Measurements from ENCODE around the gene PTPDC1. TPM values are rescaled to one million over a fixed set of nuclear protein-coding genes. Genes with fewer than 3 reads are reported as not detected.
"Not testable (repeated sequence)": the region's sequence is repeated elsewhere in the genome, so short reads cannot be mapped to it uniquely, and the experiment has no call there.

The PTPDC1 gene
- total RNA-seq, 1 donor from 2014 or later, result 8.4 TPM

- ChIA-PET POLR2A (no interaction called here), CTCF (interaction anchor here (1.1 to 1.2 kb wide), 2 partner anchors 19 to 128 kb away, joined by 5 to 6 read pairs; no protein-coding TSS in a partner anchor)
- DNase-seq (no peak), ATAC-seq (ENCODE audit: low read depth) (no peak)
- no peaks in the 10 kb centered on the region for H3K27me3 Mint-ChIP-seq
- no peaks in the 10 kb centered on the region for H3K4me1 Mint-ChIP-seq
- TF ChIP-seq CTCF (IDR thresholded peaks at IDR 0.05), result no peak
- no peaks in the 10 kb centered on the region for H3K9me3 Mint-ChIP-seq
- no peak overlapping the region for H3K27ac Mint-ChIP-seq
- H3K4me3 Mint-ChIP-seq, result no peak overlapping the region
- intact Hi-C loops (cut with micrococcal nuclease), result no loop called here
- H3K36me3 Mint-ChIP-seq (ENCODE audit: low read depth), result peaks cover 16% of the 10 kb centered on the region
Observed at GRCh38 chr9:94085062-94085639, 887 bp downstream of the PTPDC1 start.

DNA sequence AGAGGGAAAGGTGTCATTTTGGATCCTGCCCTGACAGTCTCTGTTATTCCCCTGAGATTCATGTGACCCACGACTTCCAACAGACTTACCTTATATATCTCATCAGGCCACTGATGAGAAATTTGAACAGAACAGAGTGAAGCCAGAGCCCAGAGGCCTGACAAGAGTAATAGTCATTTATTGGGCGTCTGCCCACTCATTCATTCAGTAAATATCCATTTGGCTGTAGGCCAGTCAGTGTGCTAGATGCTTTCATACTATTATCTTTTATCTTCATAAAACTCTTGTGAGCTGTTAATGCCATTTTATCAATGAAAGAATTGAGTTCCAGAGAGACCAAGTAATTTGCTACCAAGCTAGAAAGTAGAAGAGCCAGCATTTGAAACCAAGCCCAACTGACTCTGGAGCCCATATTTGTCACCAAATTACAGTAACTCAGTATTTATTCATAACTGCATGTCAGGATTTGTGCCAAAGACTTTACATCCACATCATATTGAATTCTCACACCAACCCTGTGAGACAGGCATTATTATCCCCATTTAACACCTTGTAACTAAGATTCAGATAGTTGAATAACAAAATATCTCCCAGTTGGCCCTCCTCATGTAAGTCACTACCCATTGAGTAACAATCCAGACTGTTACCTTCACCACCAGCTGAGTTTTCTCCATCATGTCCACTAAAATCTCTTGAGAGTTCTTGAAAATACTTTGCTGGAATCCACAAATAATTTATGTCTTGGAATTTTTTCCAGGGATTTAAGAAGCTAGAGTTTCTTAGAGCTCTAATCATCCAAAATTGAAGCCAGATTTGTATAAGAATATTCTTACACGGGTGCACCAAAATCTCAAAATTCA, 2.5 kb downstream of the PTPDC1 start:
- no peaks in the 10 kb centered on the region for H3K4me1 Mint-ChIP-seq
- peaks cover 12% of the 10 kb centered on the region for H3K36me3 Mint-ChIP-seq (ENCODE audit: low read depth)
- ChIA-PET CTCF (no interaction called here), POLR2A (no interaction called here)
- ATAC-seq (ENCODE audit: low read depth) (no peak), DNase-seq (no peak)
- no peaks in the 10 kb centered on the region for H3K9me3 Mint-ChIP-seq
- no peak overlapping the region for H3K4me3 Mint-ChIP-seq
- intact Hi-C loops (cut with micrococcal nuclease), result no loop called here
- H3K27ac Mint-ChIP-seq, result no peak overlapping the region
- no peak for TF ChIP-seq CTCF (IDR thresholded peaks at IDR 0.05)
- H3K27me3 Mint-ChIP-seq, result no peaks in the 10 kb centered on the region

- H3K27ac Mint-ChIP-seq; ATAC-seq (ENCODE audit: low read depth); H3K4me3 Mint-ChIP-seq; H3K27me3 Mint-ChIP-seq; H3K4me1 Mint-ChIP-seq; DNase-seq; H3K9me3 Mint-ChIP-seq; CTCF ChIA-PET; intact Hi-C loops (cut with micrococcal nuclease); POLR2A ChIA-PET: not testable (repeated sequence)
- peaks cover 25% of the 10 kb centered on the region for H3K36me3 Mint-ChIP-seq (ENCODE audit: low read depth)
Observed at GRCh38 chr9:94094219-94095145, 10.2 kb downstream of the PTPDC1 start.

GRCh38 chr9:94096819-94097577, 12.7 kb downstream of the PTPDC1 start:
- no peak for DNase-seq
- no peaks in the 10 kb centered on the region for H3K27me3 Mint-ChIP-seq
- no peak overlapping the region for H3K27ac Mint-ChIP-seq
- H3K4me3 Mint-ChIP-seq, result no peak overlapping the region
- no peaks in the 10 kb centered on the region for H3K4me1 Mint-ChIP-seq
- CTCF ChIA-PET, result no interaction called here
- POLR2A ChIA-PET, result no interaction called here
- intact Hi-C loops (cut with micrococcal nuclease), result no loop called here
- H3K9me3 Mint-ChIP-seq, result no peaks in the 10 kb centered on the region
- TF ChIP-seq CTCF (IDR thresholded peaks at IDR 0.05), result no peak
- ATAC-seq (ENCODE audit: low read depth), result no peak
- peaks cover 25% of the 10 kb centered on the region for H3K36me3 Mint-ChIP-seq (ENCODE audit: low read depth)

DNA sequence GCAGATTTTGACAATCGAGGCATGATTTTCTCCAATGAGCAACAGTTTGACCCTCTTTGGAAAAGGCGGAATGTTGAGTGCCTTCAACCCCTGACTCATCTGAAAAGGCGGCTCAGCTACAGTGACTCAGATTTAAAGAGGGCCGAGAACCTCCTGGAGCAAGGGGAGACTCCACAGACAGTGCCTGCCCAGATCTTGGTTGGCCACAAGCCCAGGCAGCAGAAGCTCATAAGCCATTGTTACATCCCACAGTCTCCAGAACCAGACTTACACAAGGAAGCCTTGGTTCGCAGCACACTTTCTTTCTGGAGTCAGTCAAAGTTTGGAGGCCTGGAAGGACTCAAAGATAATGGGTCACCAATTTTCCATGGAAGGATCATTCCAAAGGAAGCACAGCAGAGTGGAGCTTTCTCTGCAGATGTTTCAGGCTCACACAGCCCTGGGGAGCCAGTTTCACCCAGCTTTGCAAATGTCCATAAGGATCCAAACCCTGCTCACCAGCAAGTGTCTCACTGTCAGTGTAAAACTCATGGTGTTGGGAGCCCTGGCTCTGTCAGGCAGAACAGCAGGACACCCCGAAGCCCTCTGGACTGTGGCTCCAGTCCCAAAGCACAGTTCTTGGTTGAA, 13.6 kb downstream of the PTPDC1 start:
- no peak for TF ChIP-seq CTCF (IDR thresholded peaks at IDR 0.05)
- intact Hi-C loops (cut with micrococcal nuclease), result no loop called here
- ChIA-PET POLR2A (no interaction called here), CTCF (no interaction called here)
- Mint-ChIP-seq H3K27me3 (no peaks in the 10 kb centered on the region), H3K36me3 (ENCODE audit: low read depth) (peaks cover 25% of the 10 kb centered on the region), H3K27ac (no peak overlapping the region), H3K4me1 (no peaks in the 10 kb centered on the region), H3K9me3 (no peaks in the 10 kb centered on the region), H3K4me3 (no peak overlapping the region)
- DNase-seq (no peak), ATAC-seq (ENCODE audit: low read depth) (no peak)

Data from activated B cell treated with CpG ODN at 0.5 μM for 24 hours (primary cell).